Activated naive CD8-positive, alpha-beta T cell (primary cell): ENCODE results near the gene ARHGAP1.
"Not testable (repeated sequence)": the region's sequence is repeated elsewhere in the genome, so short reads cannot be mapped to it uniquely, and the experiment has no call there.

ENCODE experiments used
- H3K27ac Mint-ChIP-seq: one replicate; pipeline ENCODE4 v1.8.0; 2021; ENCODE audit warnings: mixed read lengths
- H3K27me3 Mint-ChIP-seq: one replicate; pipeline ENCODE4 v1.8.0; 2021; ENCODE audit warnings: mixed read lengths
- H3K36me3 Mint-ChIP-seq: one replicate; pipeline ENCODE4 v1.8.0; 2021; ENCODE audit warnings: mixed read lengths
- H3K4me1 Mint-ChIP-seq: one replicate; pipeline ENCODE4 v1.8.0; 2021; ENCODE audit warnings: low read depth, mixed read lengths
- H3K4me3 Mint-ChIP-seq: one replicate; pipeline ENCODE4 v1.8.0; 2021; ENCODE audit warnings: mild to moderate bottlenecking, mixed read lengths
- H3K9me3 Mint-ChIP-seq: one replicate; pipeline ENCODE4 v1.8.0; 2021; ENCODE audit warnings: low read depth, mixed read lengths

ARHGAP1 gene

DNA sequence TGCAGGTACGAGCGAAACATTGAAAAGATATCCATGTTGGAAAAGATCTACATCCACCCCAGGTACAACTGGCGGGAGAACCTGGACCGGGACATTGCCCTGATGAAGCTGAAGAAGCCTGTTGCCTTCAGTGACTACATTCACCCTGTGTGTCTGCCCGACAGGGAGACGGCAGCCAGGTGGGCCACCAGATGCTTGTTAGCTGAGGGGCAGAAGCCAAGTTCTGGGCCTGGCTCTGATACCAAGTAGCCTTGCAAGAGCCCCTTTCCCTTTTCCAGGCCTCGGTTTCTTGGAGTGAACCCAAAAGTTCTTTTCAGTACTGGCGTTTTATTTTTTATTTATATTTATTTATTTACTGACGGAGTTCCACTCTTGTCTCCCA is 28.2 kb upstream of the ARHGAP1 start:
- Mint-ChIP-seq H3K4me1 (no peaks in the 10 kb centered on the region), H3K4me3 (no peak overlapping the region), H3K36me3 (no peaks in the 10 kb centered on the region), H3K9me3 (no peaks in the 10 kb centered on the region), H3K27me3 (no peaks in the 10 kb centered on the region), H3K27ac (no peak overlapping the region)

DNA sequence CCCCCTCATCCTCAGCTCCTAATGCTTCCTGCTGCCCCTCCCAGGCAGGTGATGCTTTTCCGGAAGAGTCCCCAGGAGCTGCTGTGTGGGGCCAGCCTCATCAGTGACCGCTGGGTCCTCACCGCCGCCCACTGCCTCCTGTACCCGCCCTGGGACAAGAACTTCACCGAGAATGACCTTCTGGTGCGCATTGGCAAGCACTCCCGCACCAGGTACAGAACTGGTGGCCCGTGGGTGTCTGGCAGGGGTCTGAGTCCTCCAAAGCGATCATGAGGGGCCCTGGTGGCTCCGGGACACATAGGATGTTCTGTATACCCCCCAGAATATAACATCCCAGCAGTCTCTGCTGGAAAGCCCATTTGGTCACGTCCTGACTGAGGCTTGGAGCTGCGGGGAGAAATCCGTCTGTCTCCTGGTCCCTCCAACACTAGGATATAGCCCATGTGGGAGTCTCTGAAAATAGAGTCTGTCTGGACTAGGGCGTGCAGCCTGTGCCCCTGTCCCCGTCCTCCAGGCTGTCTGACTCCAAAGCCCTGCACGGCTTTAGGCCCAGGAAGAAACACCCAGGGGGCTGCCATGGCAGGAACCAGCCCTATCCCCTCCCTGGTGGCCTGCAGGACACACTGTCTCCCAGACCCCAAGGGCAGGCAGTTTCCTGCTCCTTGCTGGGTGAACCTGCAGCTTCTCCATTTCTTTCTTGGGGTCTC is 27.7 kb upstream of the ARHGAP1 start:
- Mint-ChIP-seq H3K9me3 (no peaks in the 10 kb centered on the region), H3K27me3 (no peaks in the 10 kb centered on the region), H3K4me1 (no peaks in the 10 kb centered on the region), H3K27ac (no peak overlapping the region), H3K36me3 (no peaks in the 10 kb centered on the region), H3K4me3 (no peak overlapping the region)

DNA sequence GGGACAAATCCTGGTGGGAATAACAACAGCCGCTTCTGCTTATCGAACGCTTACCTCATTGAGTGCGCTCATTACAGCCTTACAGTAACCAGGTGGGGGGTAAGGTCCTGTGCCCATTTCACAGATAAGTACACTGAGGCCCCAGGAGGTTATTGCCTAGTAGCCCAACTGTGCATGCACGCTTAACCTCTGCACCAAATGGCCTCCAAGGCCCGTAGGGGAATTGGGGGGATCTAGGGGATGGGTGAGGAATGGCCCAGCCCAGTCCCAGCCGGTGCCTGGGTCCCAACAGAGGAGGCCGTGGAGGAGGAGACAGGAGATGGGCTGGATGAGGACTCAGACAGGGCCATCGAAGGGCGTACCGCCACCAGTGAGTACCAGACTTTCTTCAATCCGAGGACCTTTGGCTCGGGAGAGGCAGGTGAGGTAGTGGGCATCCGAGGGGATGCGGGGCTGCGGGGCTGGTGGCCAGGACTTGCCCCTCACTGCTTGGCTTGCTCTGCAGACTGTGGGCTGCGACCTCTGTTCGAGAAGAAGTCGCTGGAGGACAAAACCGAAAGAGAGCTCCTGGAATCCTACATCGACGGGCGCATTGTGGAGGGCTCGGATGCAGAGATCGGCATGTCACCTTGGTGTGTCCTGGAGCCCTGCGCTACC is 25.9 kb upstream of the ARHGAP1 start:
- Mint-ChIP-seq H3K27ac (no peak overlapping the region), H3K9me3 (no peaks in the 10 kb centered on the region), H3K27me3 (no peaks in the 10 kb centered on the region), H3K4me3 (no peak overlapping the region), H3K36me3 (no peaks in the 10 kb centered on the region), H3K4me1 (no peaks in the 10 kb centered on the region)

DNA sequence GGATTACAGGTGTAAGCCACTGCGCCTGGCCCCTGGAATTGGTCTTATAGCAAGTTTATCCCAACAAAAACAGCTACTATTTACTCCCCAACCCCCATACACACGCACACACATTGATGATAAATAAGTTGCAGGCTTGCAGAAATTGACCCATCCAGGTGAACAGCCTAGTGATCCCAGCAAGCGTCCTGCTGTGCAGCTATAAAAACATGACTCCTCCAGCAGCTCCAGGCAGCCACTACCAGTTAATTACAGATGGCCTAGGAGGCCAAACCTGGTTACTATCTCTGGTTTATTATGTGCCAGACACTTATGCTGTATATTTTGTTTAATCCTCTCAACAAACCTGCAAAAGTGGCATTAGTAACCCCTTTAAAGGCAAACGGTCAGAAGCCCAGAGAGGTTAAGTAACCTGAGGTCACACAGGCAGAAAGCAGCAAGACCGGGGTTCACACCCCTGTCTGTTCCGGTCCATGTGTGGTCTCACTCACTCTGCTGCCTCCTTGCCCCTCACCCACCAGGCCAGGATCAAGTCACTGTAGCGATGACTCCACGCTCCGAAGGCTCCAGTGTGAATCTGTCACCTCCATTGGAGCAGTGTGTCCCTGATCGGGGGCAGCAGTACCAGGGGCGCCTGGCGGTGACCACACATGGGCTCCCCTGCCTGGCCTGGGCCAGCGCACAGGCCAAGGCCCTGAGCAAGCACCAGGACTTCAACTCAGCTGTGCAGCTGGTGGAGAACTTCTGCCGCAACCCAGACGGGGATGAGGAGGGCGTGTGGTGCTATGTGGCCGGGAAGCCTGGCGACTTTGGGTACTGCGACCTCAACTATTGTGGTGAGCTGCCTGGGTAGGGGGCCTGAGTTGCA is 25.2 kb upstream of the ARHGAP1 start:
- no peak overlapping the region for H3K27ac Mint-ChIP-seq
- no peak overlapping the region for H3K4me3 Mint-ChIP-seq

DNA sequence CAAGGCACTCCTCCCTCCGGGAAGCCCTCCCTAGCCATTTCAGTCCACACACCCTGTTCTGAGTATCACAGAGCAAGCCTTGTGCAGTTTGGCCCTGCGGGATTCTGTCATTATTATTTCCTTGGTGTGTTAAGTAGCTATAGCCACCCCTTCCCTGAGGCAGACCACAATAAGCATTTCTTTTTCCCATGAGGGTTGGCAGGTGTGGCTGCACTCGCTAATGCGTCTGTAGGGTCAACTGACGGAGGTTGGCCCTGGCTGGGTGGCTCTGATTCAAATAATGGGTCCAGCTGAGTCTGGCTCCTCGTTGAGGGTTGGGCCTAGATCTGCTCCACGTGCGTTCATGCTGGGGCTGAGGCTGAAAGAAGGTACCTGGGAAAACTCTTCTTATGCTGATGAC is 23.7 kb upstream of the ARHGAP1 start:
- no peaks in the 10 kb centered on the region for H3K27me3 Mint-ChIP-seq
- H3K4me1 Mint-ChIP-seq, result no peaks in the 10 kb centered on the region
- H3K36me3 Mint-ChIP-seq, result no peaks in the 10 kb centered on the region
- H3K4me3 Mint-ChIP-seq, result no peak overlapping the region
- no peaks in the 10 kb centered on the region for H3K9me3 Mint-ChIP-seq
- H3K27ac Mint-ChIP-seq, result no peak overlapping the region

More for the DNA sequence above, 25.2 kb upstream of the ARHGAP1 start:
- no peaks in the 10 kb centered on the region for H3K4me1 Mint-ChIP-seq
- H3K36me3 Mint-ChIP-seq, result no peaks in the 10 kb centered on the region
- no peaks in the 10 kb centered on the region for H3K27me3 Mint-ChIP-seq
- no peaks in the 10 kb centered on the region for H3K9me3 Mint-ChIP-seq

DNA sequence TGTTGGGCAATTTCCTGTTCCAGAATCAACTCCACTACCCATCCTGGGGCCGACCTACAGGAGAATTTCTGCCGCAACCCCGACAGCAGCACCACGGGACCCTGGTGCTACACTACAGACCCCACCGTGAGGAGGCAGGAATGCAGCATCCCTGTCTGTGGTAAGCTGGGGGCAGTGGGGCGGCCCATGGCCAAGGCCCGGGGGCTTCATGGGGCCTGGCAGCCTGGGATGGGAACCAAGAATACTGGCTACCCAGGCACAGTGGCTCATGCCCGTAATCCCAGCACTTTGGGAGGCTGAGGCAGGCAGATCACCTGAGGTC is 22.9 kb upstream of the ARHGAP1 start:
- H3K27me3 Mint-ChIP-seq, result no peaks in the 10 kb centered on the region
- H3K27ac Mint-ChIP-seq, result no peak overlapping the region
- H3K36me3 Mint-ChIP-seq, result no peaks in the 10 kb centered on the region
- H3K9me3 Mint-ChIP-seq, result no peaks in the 10 kb centered on the region
- no peaks in the 10 kb centered on the region for H3K4me1 Mint-ChIP-seq
- no peak overlapping the region for H3K4me3 Mint-ChIP-seq

DNA sequence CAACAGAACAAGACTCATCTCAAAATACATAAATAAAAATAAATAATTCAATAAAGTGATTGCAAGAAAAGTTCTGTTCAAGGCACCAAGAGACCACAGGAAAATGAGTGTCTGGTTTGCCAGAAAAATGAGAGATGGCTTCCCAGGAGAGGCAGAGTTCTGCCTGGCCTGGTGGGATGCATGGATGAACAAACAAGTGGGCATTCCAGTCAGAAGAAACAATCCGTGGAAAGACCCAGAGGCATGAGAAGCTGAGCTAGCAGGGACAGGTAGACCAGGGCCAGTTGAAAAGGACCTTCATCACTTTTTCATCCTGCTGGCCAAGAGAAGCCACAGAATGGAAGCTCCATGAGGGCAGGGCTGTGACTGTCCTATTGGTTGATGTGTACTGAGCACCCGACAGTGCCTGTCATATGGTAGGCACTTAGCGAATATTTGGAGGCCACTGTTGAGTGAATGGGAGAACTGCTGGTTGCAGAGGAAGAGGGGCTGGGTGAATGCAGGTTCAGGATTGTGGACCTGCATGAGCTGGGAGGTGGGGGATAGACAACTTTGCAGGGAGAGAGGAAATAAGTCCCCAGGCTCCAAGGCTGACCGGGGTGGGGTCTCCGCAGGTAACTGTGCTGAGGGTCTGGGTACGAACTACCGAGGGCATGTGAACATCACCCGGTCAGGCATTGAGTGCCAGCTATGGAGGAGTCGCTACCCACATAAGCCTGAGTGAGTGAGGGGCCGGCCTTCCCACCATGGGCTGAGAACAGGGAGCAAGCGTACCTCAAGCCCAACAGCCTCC is 22.3 kb upstream of the ARHGAP1 start:
- no peak overlapping the region for H3K4me3 Mint-ChIP-seq
- H3K9me3 Mint-ChIP-seq, result no peaks in the 10 kb centered on the region
- H3K36me3 Mint-ChIP-seq, result no peaks in the 10 kb centered on the region
- no peak overlapping the region for H3K27ac Mint-ChIP-seq
- no peaks in the 10 kb centered on the region for H3K27me3 Mint-ChIP-seq
- peaks cover 2% of the 10 kb centered on the region for H3K4me1 Mint-ChIP-seq

DNA sequence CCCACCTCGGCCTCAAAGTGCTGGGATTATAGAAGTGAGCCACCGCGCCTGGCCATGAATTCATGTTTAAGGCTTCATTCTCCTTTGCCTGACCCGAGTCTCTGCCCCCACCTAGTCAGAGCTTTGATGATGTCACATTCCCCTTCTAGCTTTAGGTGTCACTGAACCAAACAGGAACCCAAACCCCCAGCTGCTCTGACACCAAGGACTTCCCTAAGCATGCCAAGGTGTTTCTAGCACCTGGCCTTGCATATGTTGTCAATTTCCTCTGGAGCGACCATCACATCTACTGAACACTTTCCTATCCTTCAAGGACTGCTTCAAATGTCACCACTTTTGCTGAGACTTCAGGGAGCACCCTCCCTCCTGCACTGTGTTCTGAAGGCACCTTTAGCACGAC is 20.9 kb upstream of the ARHGAP1 start:
- Mint-ChIP-seq H3K4me3 (no peak overlapping the region), H3K9me3 (no peaks in the 10 kb centered on the region), H3K4me1 (peaks cover 2% of the 10 kb centered on the region), H3K27ac (no peak overlapping the region), H3K27me3 (no peaks in the 10 kb centered on the region), H3K36me3 (no peaks in the 10 kb centered on the region)

DNA sequence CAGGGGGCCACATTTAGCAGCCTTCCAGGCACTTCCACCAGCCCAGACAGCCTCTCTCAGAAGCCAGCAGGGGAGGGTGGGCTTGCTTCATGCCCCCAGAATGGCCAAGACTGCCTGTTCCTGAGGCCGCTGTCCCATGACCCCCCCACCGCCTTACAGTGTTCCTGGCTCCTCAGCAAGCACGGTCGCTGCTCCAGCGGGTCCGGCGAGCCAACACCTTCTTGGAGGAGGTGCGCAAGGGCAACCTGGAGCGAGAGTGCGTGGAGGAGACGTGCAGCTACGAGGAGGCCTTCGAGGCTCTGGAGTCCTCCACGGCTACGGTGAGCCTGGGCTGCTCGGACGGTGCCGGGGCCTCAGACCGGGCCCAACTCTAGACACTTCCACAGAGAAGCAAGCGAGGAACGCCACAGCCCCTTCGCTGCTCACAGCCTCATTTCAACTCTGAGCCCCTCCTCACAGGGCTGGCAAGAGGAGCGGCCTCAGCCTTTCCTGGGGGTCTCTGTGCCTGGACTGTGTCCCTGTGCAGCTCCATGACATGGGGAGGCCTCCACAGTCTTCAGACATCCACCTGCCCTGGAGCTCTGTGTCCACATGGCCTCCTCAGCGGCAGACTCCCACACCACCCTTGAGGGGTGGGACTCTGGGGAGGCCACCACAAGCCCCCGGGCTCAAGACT is 19.3 kb upstream of the ARHGAP1 start:
- peaks cover 2% of the 10 kb centered on the region for H3K4me1 Mint-ChIP-seq
- no peaks in the 10 kb centered on the region for H3K27me3 Mint-ChIP-seq
- no peak overlapping the region for H3K27ac Mint-ChIP-seq
- no peak overlapping the region for H3K4me3 Mint-ChIP-seq
- H3K9me3 Mint-ChIP-seq, result no peaks in the 10 kb centered on the region
- no peaks in the 10 kb centered on the region for H3K36me3 Mint-ChIP-seq

DNA sequence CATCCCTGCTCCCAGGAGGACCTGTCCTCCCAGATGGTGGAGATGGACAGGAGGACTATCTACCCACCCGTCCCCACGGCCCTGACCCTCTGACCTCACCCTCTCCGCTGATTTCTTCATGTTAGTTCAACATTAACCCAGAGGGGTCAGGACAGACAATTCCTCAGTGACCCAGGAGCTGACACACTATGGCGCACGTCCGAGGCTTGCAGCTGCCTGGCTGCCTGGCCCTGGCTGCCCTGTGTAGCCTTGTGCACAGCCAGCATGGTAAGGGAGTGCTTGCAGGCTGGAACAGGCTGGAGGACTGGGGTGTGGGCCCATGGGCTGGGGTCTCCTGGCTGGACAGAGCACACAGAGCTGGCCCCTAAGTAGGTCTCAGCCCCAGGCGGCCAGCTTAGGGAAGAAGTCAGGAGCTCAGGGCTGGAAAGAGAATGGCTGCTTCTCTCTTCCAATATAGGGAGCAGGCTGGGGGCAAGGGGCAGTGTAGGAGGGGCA is 18.7 kb upstream of the ARHGAP1 start, which contains the start of gene F2:
TSS of gene F2 (plus strand) at position 166 of the 495 bp plus-strand sequence. CDS start at position 189, 23 bp downstream.
- Mint-ChIP-seq H3K27ac (no peak within 1 kb of the TSS), H3K36me3 (no peaks in the 10 kb centered on the region), H3K4me1 (peaks cover 2% of the 10 kb centered on the region), H3K4me3 (no peak within 1 kb of the TSS), H3K27me3 (no peaks in the 10 kb centered on the region), H3K9me3 (no peaks in the 10 kb centered on the region)

DNA sequence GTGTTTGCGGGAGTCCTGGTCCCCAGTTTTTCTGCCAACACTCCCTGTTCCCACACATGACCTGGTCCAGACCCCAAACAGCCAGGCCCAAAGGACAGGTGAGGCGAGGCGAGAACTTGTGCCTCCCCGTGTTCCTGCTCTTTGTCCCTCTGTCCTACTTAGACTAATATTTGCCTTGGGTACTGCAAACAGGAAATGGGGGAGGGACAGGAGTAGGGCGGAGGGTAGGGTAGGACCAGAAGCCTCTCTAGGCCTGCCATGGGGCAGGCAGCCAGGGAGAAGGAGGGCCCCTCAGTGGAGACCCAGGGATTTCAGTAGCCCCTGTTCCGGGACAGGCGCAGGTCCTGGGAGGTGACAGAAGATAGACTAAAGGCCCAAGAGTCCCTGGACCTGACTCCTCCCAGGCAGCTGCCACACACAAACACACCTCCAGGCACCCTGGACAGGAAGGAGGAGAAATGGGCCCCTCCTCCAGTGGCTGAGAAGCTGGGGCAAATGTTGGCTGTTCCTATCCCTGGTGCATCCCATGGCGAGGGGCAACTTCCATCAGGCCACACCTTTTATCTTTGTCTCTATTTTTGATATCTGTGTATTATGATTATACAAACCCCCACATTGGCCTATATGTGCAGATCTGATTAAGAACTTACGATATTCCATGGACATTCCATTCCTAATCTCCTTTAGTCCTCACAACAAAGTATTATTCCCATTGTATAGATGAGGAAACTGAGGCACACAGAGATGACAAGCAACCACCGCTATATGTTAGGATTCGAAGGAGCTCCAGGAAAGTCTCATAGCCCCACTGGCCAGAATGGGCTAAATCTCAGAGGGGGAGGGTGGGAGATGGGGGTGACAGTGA is 18.0 kb upstream of the ARHGAP1 start:
- Mint-ChIP-seq H3K27me3 (no peaks in the 10 kb centered on the region), H3K27ac (no peak overlapping the region), H3K4me3 (no peak overlapping the region), H3K4me1 (peaks cover 2% of the 10 kb centered on the region), H3K9me3 (no peaks in the 10 kb centered on the region), H3K36me3 (no peaks in the 10 kb centered on the region)

DNA sequence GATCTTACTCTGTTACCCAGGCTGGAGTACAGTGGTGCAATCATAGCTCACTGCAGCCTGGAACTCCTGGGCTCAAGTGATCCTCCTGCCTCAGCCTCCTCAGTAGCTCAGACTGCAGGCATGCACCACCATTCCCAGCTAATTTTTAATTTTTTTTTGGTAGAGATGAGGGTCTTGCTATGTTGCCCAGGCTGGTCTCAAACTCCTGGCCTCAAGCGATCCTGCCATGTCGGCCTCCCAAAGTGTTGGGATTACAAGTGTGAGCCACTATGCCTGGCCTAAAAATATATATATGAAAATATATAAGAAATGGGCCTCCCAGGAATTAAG is 17.4 kb upstream of the ARHGAP1 start:
- not testable (repeated sequence) for H3K9me3 Mint-ChIP-seq, H3K4me3 Mint-ChIP-seq, H3K36me3 Mint-ChIP-seq, H3K27me3 Mint-ChIP-seq, H3K4me1 Mint-ChIP-seq, H3K27ac Mint-ChIP-seq

DNA sequence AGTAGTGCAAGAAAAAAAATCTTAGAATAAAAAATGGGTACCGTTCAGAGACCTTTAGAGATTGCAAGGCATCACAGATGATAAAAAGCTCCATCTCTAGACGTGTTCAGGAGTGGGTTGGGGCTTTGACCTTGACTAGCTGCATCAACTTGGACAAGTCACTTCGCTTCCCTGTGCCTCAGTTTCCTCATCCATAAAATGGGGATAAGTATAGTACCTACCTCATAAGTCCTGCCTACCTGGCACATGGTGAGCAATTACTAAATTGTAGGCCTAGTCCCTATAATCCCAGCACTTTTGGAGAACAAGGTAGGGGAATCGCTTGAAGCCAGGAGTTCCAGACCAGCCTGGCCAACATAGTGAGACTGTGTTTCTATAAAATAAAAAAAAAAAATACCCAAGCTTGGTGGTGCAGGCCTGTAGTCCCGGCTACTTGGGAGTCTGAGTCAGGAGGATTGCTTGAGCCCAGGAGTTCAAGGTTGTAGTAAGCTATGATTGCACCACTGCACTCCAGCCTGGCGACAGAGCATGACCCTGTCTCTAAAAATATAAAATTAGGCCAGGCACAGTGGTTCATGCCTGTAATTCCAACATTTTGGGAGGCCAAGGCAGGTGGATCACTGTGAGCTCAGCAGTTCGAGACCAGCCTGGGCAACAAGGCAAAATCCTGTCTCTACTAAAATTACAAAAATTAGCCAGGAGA is 12.6 kb upstream of the ARHGAP1 start:
- Mint-ChIP-seq H3K4me3 (no peak overlapping the region), H3K9me3 (no peaks in the 10 kb centered on the region), H3K4me1 (peaks cover under 1% of the 10 kb centered on the region), H3K27ac (no peak overlapping the region), H3K36me3 (no peaks in the 10 kb centered on the region), H3K27me3 (no peaks in the 10 kb centered on the region)
